ENCODE results near the gene LHX4. TPM values are rescaled to one million over a fixed set of nuclear protein-coding genes. Genes with fewer than 3 reads are reported as not detected.

Gene LHX4
- total and polyA plus RNA-seq, 10 of the 15 experiments (the other 5 are each of a cell fraction or from before 2014, with no cell fraction given): 0.05 to 0.80 (median 0.32) TPM; not detected in 6

GRCh38 chr1:180277476-180278193, 47.6 kb downstream of the LHX4 start:
- 94% methylated on average over 5 of the region's 5 CpGs for WGBS (ENCODE audit: insufficient coverage, insufficient replicate concordance, low lambda C conversion rate, missing lambda C conversion rate)
- H2AFZ ChIP-seq (ENCODE audit: control insufficient read depth, low read depth, low read length): no peak overlapping the region
- no peak overlapping the region for H3K4me3 ChIP-seq
- H3K4me1 ChIP-seq (ENCODE audit: control insufficient read depth, insufficient read depth, low read length): no peaks in the 10 kb centered on the region; the same call in 1 of the 2 replicates
- H3K27ac ChIP-seq (ENCODE audit: control insufficient read depth, insufficient read depth): no peak overlapping the region
- SMC1A ChIA-PET (ENCODE audit: uncharacterized antibody, unreplicated experiment): interaction anchor here (0.9 to 1.6 kb wide), 2 partner anchors 10 to 205 kb away, joined by 4 to 7 read pairs; no protein-coding TSS in a partner anchor
- ATAC-seq: no peak
- CTCF ChIA-PET: interaction anchor here (1.0 to 1.3 kb wide), 2 partner anchors 13 to 205 kb away, joined by 3 to 4 read pairs; no protein-coding TSS in a partner anchor
- intact Hi-C loops (cut with micrococcal nuclease; ENCODE audit: unreplicated experiment): no loop called here
- H3K27me3 ChIP-seq (replicated peaks in 1 of 2; ENCODE audit: control insufficient read depth in 2 of 2, insufficient read depth in 2 of 2, low read length in 1 of 2): no peaks in the 10 kb centered on the region
- POLR2A ChIA-PET: interaction anchor here (0.5 kb wide), 1 partner anchor 172 kb away, joined by 4 read pairs; no protein-coding TSS in a partner anchor
- BruUV-seq (replicated peaks): no TSS peak
- H3K9ac ChIP-seq (ENCODE audit: control insufficient read depth, insufficient read depth, low read length): no peak overlapping the region
- H3K9me3 ChIP-seq (replicated peaks; ENCODE audit: control insufficient read depth, insufficient read depth, low read length): no peaks in the 10 kb centered on the region
- RAD21 ChIA-PET (ENCODE audit: unreplicated experiment): no interaction called here
- H4K20me1 ChIP-seq (ENCODE audit: control insufficient read depth, insufficient read depth): no peaks in the 10 kb centered on the region
- H3K36me3 ChIP-seq (ENCODE audit: control insufficient read depth in 2 of 2, insufficient read depth in 2 of 2, low read length in 1 of 2): peaks cover 4 to 8% of the 10 kb centered on the region in 2 experiments
- no peak for DNase-seq (ENCODE audit: low read depth, low spot score)
- FAIRE-seq: no peak
- H3K4me2 ChIP-seq (ENCODE audit: control insufficient read depth, insufficient read depth): no peak overlapping the region
- in situ Hi-C loops (cut with MboI): no loop called here
- H3K79me2 ChIP-seq (ENCODE audit: control insufficient read depth, insufficient read depth, low read length): no peaks in the 10 kb centered on the region
- TF ChIP-seq RB1 (IDR thresholded peaks at IDR 0.05; ENCODE audit: borderline replicate concordance) (no peak), NBN (IDR thresholded peaks at IDR 0.05) (no peak), SREBF1 (IDR thresholded peaks at IDR 0.05; ENCODE audit: low read length) (no peak), ZNF384 (IDR thresholded peaks at IDR 0.05; ENCODE audit: borderline replicate concordance, low read depth, low read length) (no peak), ZBTB11 (CRISPR knock-in tag; IDR thresholded peaks at IDR 0.05) (no peak), STAT1 (conservative IDR thresholded peaks at IDR 0.05) (no peak), BCL3 (IDR thresholded peaks at IDR 0.05; ENCODE audit: borderline replicate concordance, insufficient read depth, low read depth, low read length, poor library complexity, severe bottlenecking) (no peak), IKZF2 (IDR thresholded peaks at IDR 0.05) (no peak), IRF4 (IDR thresholded peaks at IDR 0.05; ENCODE audit: low read depth, low read length) (no peak), MTA2 (IDR thresholded peaks at IDR 0.05; ENCODE audit: low read depth) (no peak), NFIC (IDR thresholded peaks at IDR 0.05; ENCODE audit: low read depth, low read length) (no peak), CBX5 (IDR thresholded peaks at IDR 0.05; ENCODE audit: low read depth) (no peak), ETV6 (conservative IDR thresholded peaks at IDR 0.05 in 1 of 2, IDR thresholded peaks at IDR 0.05 in 1 of 2; ENCODE audit: borderline replicate concordance in 1 of 2, low read depth in 1 of 2) (no peak), E2F8 (IDR thresholded peaks at IDR 0.05; ENCODE audit: low read depth, partially characterized antibody) (no peak), CEBPB (IDR thresholded peaks at IDR 0.05; ENCODE audit: borderline replicate concordance in 1 of 2, low read depth in 2 of 2, low read length in 2 of 2) (no peak)
